A549 (cell line): ENCODE measurements around the gene HCN4.

Source experiments
- CTCF ChIP-seq: fragments of >200 bp; sonication (Bioruptor Twin); formaldehyde crosslinking; IDR thresholded peaks from 3 replicates; pipeline ENCODE4 v1.5.1; 2016
- HMGXB4 ChIP-seq: fragments of 250-450 bp; sonication (Bioruptor Pico); IDR thresholded peaks from 2 replicates; pipeline ENCODE4 v1.5.0; 2021; ENCODE audit warnings: mild to moderate bottlenecking, moderate library complexity, borderline replicate concordance
- HOXA7 ChIP-seq: fragments of 250-450 bp; sonication (Bioruptor Pico); IDR thresholded peaks from 2 replicates; pipeline ENCODE4 v1.5.0; 2020; ENCODE audit warnings: mild to moderate bottlenecking, moderate library complexity
- MAFK ChIP-seq: fragments of 450-650 bp; IDR thresholded peaks from 2 replicates; pipeline ENCODE4 v1.6.1; 2014; ENCODE audit not compliant: partially characterized antibody
- MAX ChIP-seq: IDR thresholded peaks from 2 replicates; pipeline ENCODE4 v1.6.1; 2012
- NFE2L2 ChIP-seq: fragments of 150-350 bp; conservative IDR thresholded peaks from 2 replicates; pipeline ENCODE4 v1.6.1; 2014; ENCODE audit warnings: low read length
- PBX3 ChIP-seq: IDR thresholded peaks from 2 replicates; pipeline ENCODE4 v1.6.1; 2012
- RAD21 ChIP-seq, 2 experiments: fragments of >200 bp in 1 of 2; sonication (Bioruptor Twin) in 1 of 2; formaldehyde crosslinking in 1 of 2; IDR thresholded peaks in 1 of 2; conservative IDR thresholded peaks in 1 of 2; 2 replicates in 1 of 2; 3 replicates in 1 of 2; pipeline ENCODE4 v1.6.1; 2012 to 2018; ENCODE audit warnings: inconsistent platforms in 1 of 2
- RCOR1 ChIP-seq: fragments of 150-350 bp; IDR thresholded peaks from 2 replicates; pipeline ENCODE4 v1.6.1; 2014; ENCODE audit warnings: antibody characterized with exemption, low read length, low read depth

- TF ChIP-seq NFE2L2 (no peak), CTCF (no peak), HMGXB4 (no peak), RAD21 (conservative IDR thresholded peaks at IDR 0.05 in 1 of 2, IDR thresholded peaks at IDR 0.05 in 1 of 2) (no peak), HOXA7 (CRISPR knock-in tag) (no peak), MAFK (no peak), PBX3 (no peak), MAX (no peak), RCOR1 (no peak)
Observed at GRCh38 chr15:73364070-73364469, 4.7 kb downstream of the HCN4 start.
